ENCODE data around the gene TAOK1. TPM values are rescaled to one million over a fixed set of nuclear protein-coding genes. Genes with fewer than 3 reads are reported as not detected.
"Not testable (repeated sequence)": the region's sequence is repeated elsewhere in the genome, so short reads cannot be mapped to it uniquely, and the experiment has no call there.

TAOK1 gene
- 10 to 100 TPM; 43.9 to 48.7 (median 48.1) TPM for polyA plus RNA-seq (ENCODE audit: insufficient read length in 4 of 4)

GRCh38 chr17:29389982-29390850, at the start of gene TAOK1:
Gene TAOK1 (plus strand): TSS chr17:29390363. CDS start chr17:29451549, 61,186 bp downstream.
- DNase-seq (ENCODE audit: low read depth in 4 of 4, low spot score in 3 of 4) = peak; percentile 99

GRCh38 chr17:29341726-29342125, 48.4 kb upstream of the TAOK1 start:
- no peak for DNase-seq (ENCODE audit: low read depth in 4 of 4, low spot score in 3 of 4)

GRCh38 chr17:29342158-29342765, 47.9 kb upstream of the TAOK1 start:
- no peak for DNase-seq (ENCODE audit: low read depth in 4 of 4, low spot score in 3 of 4)

GRCh38 chr17:29344201-29344856, 45.8 kb upstream of the TAOK1 start:
- no peak for DNase-seq (ENCODE audit: low read depth in 4 of 4, low spot score in 3 of 4)

- no peak for DNase-seq (ENCODE audit: low read depth in 4 of 4, low spot score in 3 of 4)
These were observed 45.1 kb upstream of the TAOK1 start for GRCh38 chr17:29345066-29345465.

GRCh38 chr17:29345470-29345869, 44.7 kb upstream of the TAOK1 start:
- DNase-seq (ENCODE audit: low read depth in 4 of 4, low spot score in 3 of 4) = not testable (repeated sequence)

DNA sequence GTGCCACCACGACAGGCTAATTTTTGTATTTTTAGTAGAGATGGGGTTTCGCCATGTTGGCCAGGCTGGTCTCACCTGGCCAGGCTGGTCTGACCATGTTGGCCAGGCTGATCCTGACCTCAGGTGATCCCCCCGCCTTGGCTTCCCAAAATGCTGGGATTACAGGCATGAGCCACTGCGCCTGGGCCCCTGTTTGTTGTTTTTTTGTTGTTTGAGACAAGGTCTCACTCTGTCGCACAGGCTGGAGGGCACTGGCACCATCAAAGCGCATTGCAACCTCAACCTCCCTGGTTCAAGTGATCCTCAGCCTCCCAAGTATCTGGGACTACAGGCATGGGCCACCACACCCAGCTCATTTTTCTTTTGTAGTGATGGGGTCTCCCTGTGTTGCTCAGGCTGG, 43.7 kb upstream of the TAOK1 start:
- no peak for DNase-seq (ENCODE audit: low read depth in 4 of 4, low spot score in 3 of 4)

GRCh38 chr17:29347831-29348629, 42.1 kb upstream of the TAOK1 start:
- no peak for DNase-seq (ENCODE audit: low read depth in 4 of 4, low spot score in 3 of 4)

- DNase-seq (ENCODE audit: low read depth in 4 of 4, low spot score in 3 of 4) = no peak
These were observed 40.8 kb upstream of the TAOK1 start for GRCh38 chr17:29349409-29349808.

DNA sequence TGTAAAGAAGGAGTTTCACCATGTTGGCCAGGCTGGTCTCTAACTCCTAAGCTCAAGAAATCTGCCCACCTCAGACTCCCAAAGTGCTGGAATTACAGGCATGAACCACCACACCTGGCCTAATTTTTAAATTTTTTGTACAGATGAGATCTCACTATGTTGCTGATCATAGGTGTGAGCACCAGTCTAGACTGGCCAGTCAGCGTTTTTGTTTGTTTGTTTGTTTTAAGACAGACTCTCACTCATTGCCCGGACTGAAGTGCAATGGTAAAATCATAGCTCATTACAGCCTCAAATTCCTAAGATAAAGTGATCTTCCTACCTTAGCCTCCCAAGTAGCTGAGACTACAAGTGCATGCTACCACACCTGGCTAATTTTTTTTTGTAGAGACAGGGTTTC, 38.0 kb upstream of the TAOK1 start:
- no peak for DNase-seq (ENCODE audit: low read depth in 4 of 4, low spot score in 3 of 4)

DNA sequence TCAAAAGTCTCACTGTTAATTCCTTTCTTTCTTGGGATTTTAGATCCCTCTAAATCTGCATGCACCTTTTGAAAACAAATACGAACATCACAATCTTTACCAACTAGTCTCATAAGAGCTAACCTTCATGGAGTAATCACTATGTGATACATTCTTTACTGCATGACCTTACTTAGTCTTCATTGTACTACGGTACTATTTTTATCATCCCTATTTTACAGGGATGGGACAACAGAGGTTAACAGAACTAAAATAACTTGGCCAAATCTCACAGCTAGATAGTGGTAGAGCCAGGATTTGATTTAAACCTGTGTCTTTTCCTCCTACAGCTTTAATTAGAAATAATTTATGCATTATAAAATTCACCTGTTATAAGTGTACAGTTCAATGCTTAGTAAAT, 32.9 kb upstream of the TAOK1 start:
- no peak for DNase-seq (ENCODE audit: low read depth in 4 of 4, low spot score in 3 of 4)

GRCh38 chr17:29357821-29358232, 32.3 kb upstream of the TAOK1 start:
- no peak for DNase-seq (ENCODE audit: low read depth in 4 of 4, low spot score in 3 of 4)

DNA sequence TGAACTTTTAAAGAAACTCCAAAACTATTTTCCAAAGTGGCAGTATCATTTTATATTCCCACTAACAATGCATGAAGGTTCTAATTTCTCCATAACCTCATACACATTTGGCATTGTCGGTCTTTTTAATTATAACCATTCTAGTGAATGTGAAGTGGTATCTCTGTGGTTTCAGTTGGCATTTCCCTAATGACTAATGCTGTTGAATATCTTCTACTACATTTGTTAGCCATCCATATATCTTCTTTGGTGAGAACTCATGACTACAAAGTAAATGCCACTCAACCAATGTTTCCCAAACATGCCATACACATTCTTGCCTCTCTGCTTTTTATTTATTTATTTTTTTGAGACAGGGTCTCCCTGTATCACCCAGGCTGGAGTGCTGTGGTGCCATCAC, 31.7 kb upstream of the TAOK1 start:
- no peak for DNase-seq (ENCODE audit: low read depth in 4 of 4, low spot score in 3 of 4)

GRCh38 chr17:29359777-29360176, 30.4 kb upstream of the TAOK1 start:
- DNase-seq (ENCODE audit: low read depth in 4 of 4, low spot score in 3 of 4) = no peak

- DNase-seq (ENCODE audit: low read depth in 4 of 4, low spot score in 3 of 4) = no peak
These were observed 26.4 kb upstream of the TAOK1 start for GRCh38 chr17:29363716-29364115.

GRCh38 chr17:29364691-29365090, 25.5 kb upstream of the TAOK1 start:
- no peak for DNase-seq (ENCODE audit: low read depth in 4 of 4, low spot score in 3 of 4)

DNA sequence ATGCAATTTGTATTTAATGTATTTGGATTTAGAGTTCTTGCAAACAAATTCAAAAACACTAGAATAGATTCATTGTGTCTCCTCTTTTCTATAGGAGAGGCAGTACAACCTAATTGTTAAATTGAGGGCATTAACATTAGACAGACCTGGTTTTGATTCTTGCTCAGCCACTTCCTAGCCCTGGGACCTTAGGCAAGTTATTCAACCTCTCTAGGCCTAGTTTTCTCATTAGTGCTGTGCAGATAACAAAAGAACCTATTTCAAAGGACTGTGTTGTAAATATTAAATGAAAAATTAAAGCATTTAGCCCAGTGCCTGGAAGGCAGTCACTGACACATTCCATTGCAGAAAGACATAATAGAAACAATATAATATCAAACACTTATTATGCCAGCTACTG, 22.0 kb upstream of the TAOK1 start:
- DNase-seq (ENCODE audit: low read depth in 4 of 4, low spot score in 3 of 4) = no peak

GRCh38 chr17:29368926-29369325, 21.2 kb upstream of the TAOK1 start:
- DNase-seq (ENCODE audit: low read depth in 4 of 4, low spot score in 3 of 4) = no peak

- peak; percentile 68 to 77 (median 74) for DNase-seq (ENCODE audit: low read depth in 4 of 4, low spot score in 3 of 4)
These were observed 20.1 kb upstream of the TAOK1 start for GRCh38 chr17:29369831-29370735.

Data from right renal pelvis (tissue), 4 donors.